ENCODE results near the gene ITM2A.

Gene ITM2A

DNA sequence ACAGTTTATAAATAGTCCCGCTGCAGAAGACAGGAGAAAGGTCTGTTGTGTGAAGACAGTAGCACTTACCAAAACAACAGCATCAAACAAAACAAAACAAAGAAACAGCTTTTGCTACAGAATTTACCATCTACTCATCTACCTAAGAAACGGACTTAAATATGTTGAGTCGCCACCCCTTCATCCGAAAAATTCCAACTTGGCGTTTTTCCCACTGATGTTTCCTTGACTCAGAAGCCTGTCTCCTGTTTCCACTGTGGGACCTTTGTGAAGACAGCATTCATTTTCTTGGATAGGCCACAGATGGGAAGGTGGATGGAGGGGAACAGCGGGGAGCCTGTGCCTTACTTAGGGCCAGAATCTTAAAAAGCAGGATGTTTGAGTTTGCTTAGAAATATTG lies 1.3 kb upstream of the ITM2A start:
- Histone ChIP-seq H3K9me3 (ENCODE audit: insufficient read depth, low read length) (no peaks in the 10 kb centered on the region), H3K4me3 (ENCODE audit: insufficient read depth, low read length, poor library complexity, severe bottlenecking) (no peak overlapping the region), H3K79me2 (ENCODE audit: insufficient read depth, low read length) (no peaks in the 10 kb centered on the region), H2AFZ (ENCODE audit: low read depth, low read length, severe bottlenecking) (no peak overlapping the region), H3K27ac (ENCODE audit: low read depth, low read length) (no peak overlapping the region), H3K36me3 (ENCODE audit: low read length) (no peaks in the 10 kb centered on the region), H3F3A (ENCODE audit: insufficient read depth) (no peaks in the 10 kb centered on the region), H3K9me2 (replicated peaks; ENCODE audit: insufficient read depth, low read length) (no peaks in the 10 kb centered on the region), H3K4me2 (ENCODE audit: low read depth, low read length, poor library complexity, severe bottlenecking) (no peak overlapping the region), H3K9ac (ENCODE audit: low read length) (no peak overlapping the region), H3K27me3 (ENCODE audit: low read length) (no peaks in the 10 kb centered on the region), H4K20me1 (ENCODE audit: low read depth, low read length) (no peaks in the 10 kb centered on the region)
- TF ChIP-seq, protein P1, sequence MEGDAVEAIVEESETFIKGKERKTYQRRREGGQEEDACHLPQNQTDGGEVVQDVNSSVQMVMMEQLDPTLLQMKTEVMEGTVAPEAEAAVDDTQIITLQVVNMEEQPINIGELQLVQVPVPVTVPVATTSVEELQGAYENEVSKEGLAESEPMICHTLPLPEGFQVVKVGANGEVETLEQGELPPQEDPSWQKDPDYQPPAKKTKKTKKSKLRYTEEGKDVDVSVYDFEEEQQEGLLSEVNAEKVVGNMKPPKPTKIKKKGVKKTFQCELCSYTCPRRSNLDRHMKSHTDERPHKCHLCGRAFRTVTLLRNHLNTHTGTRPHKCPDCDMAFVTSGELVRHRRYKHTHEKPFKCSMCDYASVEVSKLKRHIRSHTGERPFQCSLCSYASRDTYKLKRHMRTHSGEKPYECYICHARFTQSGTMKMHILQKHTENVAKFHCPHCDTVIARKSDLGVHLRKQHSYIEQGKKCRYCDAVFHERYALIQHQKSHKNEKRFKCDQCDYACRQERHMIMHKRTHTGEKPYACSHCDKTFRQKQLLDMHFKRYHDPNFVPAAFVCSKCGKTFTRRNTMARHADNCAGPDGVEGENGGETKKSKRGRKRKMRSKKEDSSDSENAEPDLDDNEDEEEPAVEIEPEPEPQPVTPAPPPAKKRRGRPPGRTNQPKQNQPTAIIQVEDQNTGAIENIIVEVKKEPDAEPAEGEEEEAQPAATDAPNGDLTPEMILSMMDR (IDR thresholded peaks at IDR 0.05; ENCODE audit: insufficient read depth, low read length, poor library complexity, severe bottlenecking): no peak
- no peak for TF ChIP-seq EZH2phosphoT487 (conservative IDR thresholded peaks at IDR 0.05; ENCODE audit: low read length)

DNA sequence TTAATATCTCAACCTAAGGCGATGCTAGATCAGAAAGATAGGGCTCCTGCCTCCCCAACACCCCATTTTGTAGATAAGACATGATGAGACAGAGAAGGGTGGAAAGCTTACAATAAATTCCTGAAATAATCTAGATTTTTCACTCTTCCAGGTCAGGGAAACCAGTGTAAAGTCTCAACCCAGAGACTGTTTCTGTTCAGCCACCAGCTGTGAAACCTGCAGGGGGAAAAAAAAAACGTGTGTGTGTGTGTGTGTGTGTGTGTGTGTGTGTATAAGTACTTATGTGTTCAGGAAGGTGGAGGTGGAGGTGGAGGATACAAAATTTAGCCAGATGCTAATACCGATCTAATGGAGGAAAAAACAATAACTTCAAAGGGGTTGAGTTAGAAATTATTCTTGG lies 773 bp upstream of the ITM2A start:
- Histone ChIP-seq H3K4me2 (ENCODE audit: low read depth, low read length, poor library complexity, severe bottlenecking) (no peak overlapping the region), H3F3A (ENCODE audit: insufficient read depth) (no peaks in the 10 kb centered on the region), H3K36me3 (ENCODE audit: low read length) (no peaks in the 10 kb centered on the region), H3K27ac (ENCODE audit: low read depth, low read length) (no peak overlapping the region), H3K79me2 (ENCODE audit: insufficient read depth, low read length) (no peaks in the 10 kb centered on the region), H3K9ac (ENCODE audit: low read length) (no peak overlapping the region), H4K20me1 (ENCODE audit: low read depth, low read length) (no peaks in the 10 kb centered on the region), H3K9me2 (replicated peaks; ENCODE audit: insufficient read depth, low read length) (no peaks in the 10 kb centered on the region), H3K9me3 (ENCODE audit: insufficient read depth, low read length) (no peaks in the 10 kb centered on the region), H3K4me3 (ENCODE audit: insufficient read depth, low read length, poor library complexity, severe bottlenecking) (no peak overlapping the region), H2AFZ (ENCODE audit: low read depth, low read length, severe bottlenecking) (no peak overlapping the region), H3K27me3 (ENCODE audit: low read length) (no peaks in the 10 kb centered on the region)
- no peak for TF ChIP-seq EZH2phosphoT487 (conservative IDR thresholded peaks at IDR 0.05; ENCODE audit: low read length)
- TF ChIP-seq, protein P1 (IDR thresholded peaks at IDR 0.05; ENCODE audit: insufficient read depth, low read length, poor library complexity, severe bottlenecking): no peak

DNA sequence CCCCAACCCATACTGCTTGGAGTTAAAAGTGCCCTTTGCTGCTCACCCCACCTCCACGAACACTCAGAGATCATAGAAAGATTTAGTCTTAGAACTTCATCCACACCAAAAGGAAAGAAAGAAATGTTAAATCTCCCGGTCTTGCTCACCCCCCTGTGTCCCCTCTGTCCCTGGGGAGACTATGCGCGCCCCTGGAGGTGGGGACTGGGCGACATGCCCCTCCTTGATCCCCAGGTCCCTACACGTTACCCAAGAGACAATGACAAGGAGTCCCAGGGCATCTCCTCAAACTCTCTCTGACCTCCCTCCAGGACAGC lies 620 bp downstream of the ITM2A start:
- Histone ChIP-seq H3K27me3 (ENCODE audit: low read length) (no peaks in the 10 kb centered on the region), H3K27ac (ENCODE audit: low read depth, low read length) (no peak overlapping the region), H3K9me2 (replicated peaks; ENCODE audit: insufficient read depth, low read length) (no peaks in the 10 kb centered on the region), H3K4me2 (ENCODE audit: low read depth, low read length, poor library complexity, severe bottlenecking) (peak overlapping the region; percentile 13), H2AFZ (ENCODE audit: low read depth, low read length, severe bottlenecking) (no peak overlapping the region), H3K9me3 (ENCODE audit: insufficient read depth, low read length) (no peaks in the 10 kb centered on the region), H3K9ac (ENCODE audit: low read length) (no peak overlapping the region), H3F3A (ENCODE audit: insufficient read depth) (no peaks in the 10 kb centered on the region), H3K79me2 (ENCODE audit: insufficient read depth, low read length) (no peaks in the 10 kb centered on the region), H3K36me3 (ENCODE audit: low read length) (no peaks in the 10 kb centered on the region), H4K20me1 (ENCODE audit: low read depth, low read length) (no peaks in the 10 kb centered on the region), H3K4me3 (ENCODE audit: insufficient read depth, low read length, poor library complexity, severe bottlenecking) (no peak overlapping the region)
- no peak for TF ChIP-seq EZH2phosphoT487 (conservative IDR thresholded peaks at IDR 0.05; ENCODE audit: low read length)
- TF ChIP-seq, protein P1 (IDR thresholded peaks at IDR 0.05; ENCODE audit: insufficient read depth, low read length, poor library complexity, severe bottlenecking): no peak

DNA sequence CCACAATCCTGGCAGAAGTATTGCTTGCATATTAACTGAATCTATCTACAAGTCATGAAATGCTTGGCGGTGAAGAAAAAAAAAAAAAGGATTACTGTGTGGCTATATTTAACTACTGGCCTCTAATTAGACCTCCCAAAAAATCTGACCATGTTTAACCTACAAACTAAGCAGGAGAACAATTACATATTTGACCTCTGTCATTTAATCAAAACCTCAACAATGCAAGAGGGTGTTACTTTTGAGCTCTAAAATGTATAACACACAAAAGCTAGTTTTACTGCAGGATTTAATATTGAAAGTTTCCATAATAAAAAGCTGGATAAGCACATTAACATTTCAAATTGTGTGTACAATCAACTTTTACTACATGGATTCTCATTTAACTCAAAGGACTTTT lies 1.5 kb downstream of the ITM2A start:
- H3K79me2 ChIP-seq (ENCODE audit: insufficient read depth, low read length): no peaks in the 10 kb centered on the region
- H3K36me3 ChIP-seq (ENCODE audit: low read length): no peaks in the 10 kb centered on the region
- H3K27ac ChIP-seq (ENCODE audit: low read depth, low read length): no peak overlapping the region
- no peak overlapping the region for H2AFZ ChIP-seq (ENCODE audit: low read depth, low read length, severe bottlenecking)
- H4K20me1 ChIP-seq (ENCODE audit: low read depth, low read length): no peaks in the 10 kb centered on the region
- TF ChIP-seq, protein P1 (IDR thresholded peaks at IDR 0.05; ENCODE audit: insufficient read depth, low read length, poor library complexity, severe bottlenecking): no peak
- TF ChIP-seq EZH2phosphoT487 (conservative IDR thresholded peaks at IDR 0.05; ENCODE audit: low read length): no peak
- H3F3A ChIP-seq (ENCODE audit: insufficient read depth): no peaks in the 10 kb centered on the region
- H3K4me3 ChIP-seq (ENCODE audit: insufficient read depth, low read length, poor library complexity, severe bottlenecking): no peak overlapping the region
- H3K9me2 ChIP-seq (replicated peaks; ENCODE audit: insufficient read depth, low read length): no peaks in the 10 kb centered on the region
- no peaks in the 10 kb centered on the region for H3K9me3 ChIP-seq (ENCODE audit: insufficient read depth, low read length)
- no peak overlapping the region for H3K4me2 ChIP-seq (ENCODE audit: low read depth, low read length, poor library complexity, severe bottlenecking)
- no peaks in the 10 kb centered on the region for H3K27me3 ChIP-seq (ENCODE audit: low read length)
- no peak overlapping the region for H3K9ac ChIP-seq (ENCODE audit: low read length)

Data from SU-DHL-6 (cell line).